Astrocyte of the hippocampus (primary cell): ENCODE data around the gene TGM2.

Experiments used
- DNase-seq: peaks from one replicate; pipeline ENCODE4 v3.0.0; 2011; ENCODE audit warnings: low read depth, low spot score

TGM2 gene

GRCh38 chr20:38165089-38165965, at the start of gene TGM2:
TSS of gene TGM2 (minus strand) at chr20:38165270. CDS start at chr20:38165198, 72 bp downstream.
- peak; percentile 91 for DNase-seq

GRCh38 chr20:38214256-38215193, 49.5 kb upstream of the TGM2 start:
- no peak for DNase-seq

- DNase-seq = no peak
Measured at GRCh38 chr20:38213607-38213940, 48.5 kb upstream of the TGM2 start.

- no peak for DNase-seq
Measured at GRCh38 chr20:38212806-38213606, 47.9 kb upstream of the TGM2 start.

- DNase-seq = peak; percentile 33
Measured at GRCh38 chr20:38211200-38212097, 46.4 kb upstream of the TGM2 start.

GRCh38 chr20:38210741-38211140, 45.7 kb upstream of the TGM2 start:
- DNase-seq = peak; percentile 20

- DNase-seq = no peak
Measured at GRCh38 chr20:38209736-38210405, 44.8 kb upstream of the TGM2 start.

GRCh38 chr20:38209054-38209675, 44.1 kb upstream of the TGM2 start:
- no peak for DNase-seq

GRCh38 chr20:38208523-38208922, 43.5 kb upstream of the TGM2 start:
- no peak for DNase-seq

GRCh38 chr20:38208088-38208487, 43.0 kb upstream of the TGM2 start:
- no peak for DNase-seq

GRCh38 chr20:38207621-38208020, 42.6 kb upstream of the TGM2 start:
- no peak for DNase-seq

- DNase-seq = no peak
Measured at GRCh38 chr20:38205001-38205400, 39.9 kb upstream of the TGM2 start.

- no peak for DNase-seq
Measured at GRCh38 chr20:38203981-38204357, 38.9 kb upstream of the TGM2 start.

GRCh38 chr20:38203337-38203980, 38.4 kb upstream of the TGM2 start:
- no peak for DNase-seq

- no peak for DNase-seq
Measured at GRCh38 chr20:38202982-38203293, 37.9 kb upstream of the TGM2 start.

GRCh38 chr20:38202153-38202981, 37.3 kb upstream of the TGM2 start:
- no peak for DNase-seq

GRCh38 chr20:38201356-38201755, 36.3 kb upstream of the TGM2 start:
- DNase-seq = peak; percentile 50

- no peak for DNase-seq
Measured at GRCh38 chr20:38200646-38201045, 35.6 kb upstream of the TGM2 start.
